NCI-H1092 treated with DMSO at 0.1 percent for 48 hours (cell line): Measurements from ENCODE around the gene PRKG1.
"Not testable (repeated sequence)": the region's sequence is repeated elsewhere in the genome, so short reads cannot be mapped to it uniquely, and the experiment has no call there.

Experiments
- DNase-seq: peaks from one replicate; lab custom pipeline; 2025; lab: John Stamatoyannopoulos, UW

The PRKG1 gene

DNA sequence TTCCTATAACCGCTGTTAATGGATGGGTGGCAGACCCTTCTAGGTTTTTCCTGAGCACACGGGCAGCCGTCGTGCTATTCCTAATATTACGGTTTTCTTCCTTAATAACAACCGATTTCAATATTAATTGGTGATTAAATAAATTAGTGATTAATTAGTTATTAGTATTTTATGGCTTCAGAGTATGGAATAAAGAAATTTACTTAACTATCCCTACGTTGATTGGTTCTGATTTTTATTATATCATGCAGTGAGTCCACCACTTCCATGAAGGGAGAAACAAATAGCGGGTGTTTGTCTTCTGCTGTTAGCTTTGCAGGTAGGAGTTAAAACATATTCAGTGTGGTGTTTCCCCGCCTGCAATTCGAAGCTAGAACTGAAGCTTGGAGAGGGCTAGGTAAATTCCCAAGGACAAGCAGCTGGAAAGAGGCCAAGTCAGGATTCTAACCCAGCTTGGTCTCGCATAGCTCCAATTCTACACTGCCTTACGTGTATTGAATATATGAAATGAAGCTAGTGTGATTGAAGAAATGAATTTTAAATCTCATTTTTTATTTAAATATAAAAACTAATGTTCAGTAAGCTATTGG, 626.0 kb downstream of the PRKG1 start:
- DNase-seq = peak; percentile 75

- DNase-seq = no peak
These were observed 631.5 kb downstream of the PRKG1 start for GRCh38 chr10:51705774-51706173.

DNA sequence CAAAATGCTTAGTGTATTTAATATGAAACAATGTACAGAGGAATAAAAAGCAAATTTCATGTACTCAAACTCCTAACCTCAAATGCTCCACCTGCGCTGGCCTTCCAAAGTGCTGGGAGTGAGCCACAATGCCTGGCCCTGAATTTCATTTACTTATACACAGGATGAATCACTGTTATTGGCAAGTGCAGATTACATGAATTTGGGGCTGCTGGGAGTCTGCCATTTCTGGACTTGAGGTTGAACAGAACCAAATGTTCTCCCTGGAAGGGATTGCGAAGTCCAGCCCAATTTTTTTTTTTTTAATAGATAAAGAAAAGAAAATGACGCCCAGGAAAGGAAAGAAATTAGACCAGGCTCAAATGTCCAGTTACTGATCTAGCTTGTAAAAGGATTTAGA, 631.9 kb downstream of the PRKG1 start:
- DNase-seq = no peak

DNA sequence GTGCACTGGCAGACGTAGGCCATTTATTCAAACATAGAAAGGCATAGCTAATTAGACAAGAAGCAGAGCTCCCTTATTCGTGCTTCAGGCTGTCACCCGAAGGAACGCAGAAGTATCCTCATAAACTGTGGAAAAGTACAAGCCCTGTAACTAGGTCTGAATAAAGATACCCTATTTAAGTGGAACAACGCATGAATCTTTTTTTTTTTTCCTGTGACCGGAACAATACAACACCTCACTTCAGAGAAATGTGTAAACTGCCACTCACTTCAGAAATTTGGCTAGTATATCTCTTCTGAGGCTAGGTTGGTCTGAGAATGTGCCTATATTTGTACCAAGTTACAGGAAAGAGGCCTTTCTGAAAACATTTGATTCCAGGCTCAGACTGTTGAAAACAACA, 633.1 kb downstream of the PRKG1 start:
- no peak for DNase-seq

- no peak for DNase-seq
These were observed 633.6 kb downstream of the PRKG1 start for GRCh38 chr10:51707821-51708424.

GRCh38 chr10:51708609-51709008, 634.3 kb downstream of the PRKG1 start:
- no peak for DNase-seq

DNA sequence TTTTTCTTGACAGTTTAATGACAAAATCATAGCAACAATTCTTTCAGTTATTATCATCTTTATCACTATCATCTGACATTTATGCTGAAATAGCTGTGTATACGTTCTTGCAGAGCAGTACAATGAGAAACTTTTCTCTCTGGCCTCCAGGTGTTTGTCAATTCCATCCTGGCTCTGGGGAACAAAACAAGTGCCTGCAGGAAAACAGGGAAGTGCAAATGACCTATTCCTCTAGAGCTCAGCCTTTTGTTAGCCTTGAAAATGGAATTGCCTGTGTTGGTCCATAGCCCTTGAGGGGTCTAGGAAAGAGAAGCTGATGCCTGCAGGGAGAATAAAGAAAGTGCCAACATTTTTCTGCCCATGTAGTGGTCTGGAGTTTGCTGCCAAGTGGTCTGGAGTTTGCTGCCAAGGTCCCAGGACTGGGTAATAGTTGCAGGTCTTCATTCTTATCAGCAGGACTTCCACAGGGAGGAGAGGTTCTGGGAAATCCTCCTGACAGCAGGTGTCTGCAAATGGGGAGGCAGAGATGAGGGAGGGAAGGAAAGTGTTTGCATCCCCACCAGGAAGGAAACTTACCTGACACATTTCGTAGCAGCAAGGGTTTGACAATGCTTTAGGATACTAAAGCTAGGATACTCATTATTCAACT, 635.2 kb downstream of the PRKG1 start:
- DNase-seq = no peak

- DNase-seq = no peak
These were observed 637.2 kb downstream of the PRKG1 start for GRCh38 chr10:51711519-51711891.

- no peak for DNase-seq
These were observed 642.7 kb downstream of the PRKG1 start for GRCh38 chr10:51716981-51717380.

DNA sequence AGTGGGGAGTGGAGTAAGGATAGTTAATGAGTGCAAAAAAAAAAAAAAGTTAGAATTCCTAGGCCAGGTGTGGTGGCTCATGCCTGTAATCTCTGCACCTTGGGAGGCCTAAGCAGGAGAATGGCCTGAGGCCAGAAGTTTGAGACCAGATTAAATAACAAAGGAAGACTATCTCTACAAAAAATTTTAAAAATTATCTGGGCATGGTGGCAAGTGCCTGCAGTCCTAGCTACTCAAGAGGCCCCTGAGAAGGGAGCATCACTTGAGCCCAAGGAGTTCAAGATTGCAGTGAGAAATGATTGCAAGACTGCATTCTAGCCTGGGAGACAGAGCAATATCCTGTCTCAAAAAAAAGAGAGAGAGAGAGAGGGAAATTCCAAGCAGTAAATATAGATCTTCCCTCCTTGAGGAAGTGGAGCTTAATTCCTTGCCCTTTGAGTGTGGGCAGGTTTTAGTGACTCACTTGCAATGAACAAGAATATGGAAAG, 644.6 kb downstream of the PRKG1 start:
- no peak for DNase-seq

DNA sequence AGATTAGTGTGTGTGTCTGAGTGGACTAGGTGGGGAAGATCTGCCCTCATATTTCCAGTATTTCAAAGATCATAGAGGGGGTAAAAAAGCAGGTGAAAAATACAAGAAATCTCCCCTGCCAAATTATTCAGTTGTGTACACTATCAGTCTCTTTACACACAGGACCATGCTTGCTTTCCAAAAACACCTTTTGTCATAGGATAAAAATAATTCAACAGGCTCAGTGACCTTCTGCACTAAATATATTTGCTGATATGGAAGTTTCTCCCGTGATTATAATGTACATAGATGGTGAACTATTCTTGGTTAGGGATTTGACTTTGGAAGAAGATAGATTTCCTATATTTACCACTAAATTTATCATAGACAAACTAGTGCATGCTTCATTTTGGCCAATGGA, 649.8 kb downstream of the PRKG1 start:
- DNase-seq = no peak

DNA sequence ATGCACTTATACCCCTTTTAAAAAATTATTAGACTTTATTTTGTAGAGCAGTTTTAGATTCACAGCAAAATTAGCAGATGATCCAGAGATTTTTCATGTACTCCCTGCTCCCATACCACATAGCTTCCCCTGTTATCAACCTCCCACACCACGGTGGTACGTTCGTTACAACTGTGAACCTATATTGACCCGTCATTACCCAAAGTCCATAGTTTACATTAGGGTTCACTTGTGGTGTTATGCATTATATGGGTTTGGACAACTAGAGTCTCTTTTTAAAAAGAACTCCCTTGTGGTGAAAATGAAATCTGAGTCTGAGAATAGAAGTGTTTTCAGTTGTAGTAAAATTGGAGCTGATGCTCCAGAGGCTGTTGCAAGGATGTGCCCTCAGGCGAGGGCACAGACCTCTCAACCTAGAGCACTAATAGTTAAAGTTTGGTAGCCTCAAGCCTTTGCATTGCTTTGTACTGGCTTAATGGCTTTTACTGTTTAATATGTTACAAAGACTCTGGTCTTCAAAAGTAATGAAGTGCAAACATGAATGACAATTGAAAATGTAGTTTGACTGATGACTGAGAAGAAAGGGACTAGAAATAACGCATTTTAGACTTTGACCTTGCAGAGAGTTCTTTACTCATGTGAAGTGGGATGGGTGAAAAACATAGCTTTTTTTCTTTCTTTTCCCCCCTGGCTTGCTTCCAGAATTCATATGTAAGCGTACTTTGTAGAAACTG, 655.7 kb downstream of the PRKG1 start:
- no peak for DNase-seq

GRCh38 chr10:51733057-51733456, 658.8 kb downstream of the PRKG1 start:
- no peak for DNase-seq

DNA sequence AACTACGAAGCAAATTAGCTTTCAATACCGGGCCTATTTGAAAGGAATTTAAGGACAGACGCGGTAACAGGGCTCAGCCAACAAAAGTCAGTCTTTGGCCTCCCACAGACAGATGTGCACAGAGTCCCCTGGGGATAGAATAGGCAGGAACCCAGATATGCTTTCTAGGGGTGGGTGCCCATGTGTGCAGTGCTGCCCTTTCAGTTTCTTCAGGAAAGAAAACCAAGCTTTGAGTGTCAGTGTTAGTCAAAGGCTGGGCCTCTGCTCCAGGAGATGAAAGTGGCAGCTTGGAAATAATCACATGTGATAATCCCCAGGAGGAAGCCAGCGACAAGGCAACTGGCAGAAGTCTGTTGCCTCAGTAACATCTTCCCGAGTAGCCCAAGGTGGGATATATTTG, 668.9 kb downstream of the PRKG1 start:
- no peak for DNase-seq

DNA sequence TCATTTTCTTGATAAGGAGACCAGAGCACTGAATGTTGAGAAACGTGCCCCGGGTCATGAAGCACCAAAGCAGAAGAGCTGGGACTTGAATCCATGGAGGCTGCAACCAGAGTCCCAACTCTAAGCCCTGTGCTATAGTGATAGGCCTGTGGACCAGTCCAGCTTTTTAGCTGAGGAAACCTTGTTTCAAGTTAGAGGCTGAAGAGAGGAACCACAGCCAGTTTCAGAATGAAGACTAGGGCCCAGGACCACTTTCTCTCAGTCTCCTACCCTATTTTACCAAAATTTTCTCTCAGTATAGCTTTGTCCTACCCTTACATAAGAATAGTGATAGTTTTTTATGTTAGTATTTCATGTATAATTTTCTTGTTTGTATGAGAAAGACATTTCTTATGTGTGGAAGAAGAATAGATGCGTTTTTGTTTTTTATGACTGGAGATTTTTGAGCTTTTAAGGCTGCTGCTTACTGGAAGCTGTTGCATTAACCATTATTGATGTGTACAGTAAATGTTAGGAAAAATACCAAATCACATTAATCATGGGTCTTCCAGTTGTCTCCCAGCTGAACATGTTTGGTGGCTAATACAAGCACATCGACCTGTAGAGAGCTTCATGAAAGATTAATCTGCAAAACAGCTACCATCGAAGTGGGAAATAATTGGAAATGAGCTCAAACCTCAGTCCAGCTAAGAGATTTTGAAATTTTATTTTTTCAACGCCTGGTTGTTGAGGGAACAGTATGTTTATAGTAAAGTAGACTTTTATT, 670.1 kb downstream of the PRKG1 start:
- DNase-seq = no peak

DNA sequence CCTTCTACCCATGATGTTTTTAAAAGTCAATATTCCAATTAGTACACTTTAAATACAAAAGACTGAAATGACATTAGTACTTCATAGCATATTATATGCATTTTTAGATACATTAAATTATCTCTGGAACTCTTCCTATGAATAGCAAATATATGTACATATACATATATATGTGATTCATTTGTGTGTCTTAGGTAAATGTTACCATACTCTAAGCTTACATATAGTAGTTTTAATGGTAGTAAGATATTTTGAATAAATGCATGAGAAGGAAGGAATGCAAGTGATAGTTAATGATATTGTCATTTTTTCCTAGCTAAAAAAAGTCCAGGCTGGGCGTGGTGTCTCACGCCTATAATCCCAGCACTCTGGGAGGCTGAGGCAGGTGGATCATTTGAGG, 671.1 kb downstream of the PRKG1 start:
- DNase-seq = no peak

DNA sequence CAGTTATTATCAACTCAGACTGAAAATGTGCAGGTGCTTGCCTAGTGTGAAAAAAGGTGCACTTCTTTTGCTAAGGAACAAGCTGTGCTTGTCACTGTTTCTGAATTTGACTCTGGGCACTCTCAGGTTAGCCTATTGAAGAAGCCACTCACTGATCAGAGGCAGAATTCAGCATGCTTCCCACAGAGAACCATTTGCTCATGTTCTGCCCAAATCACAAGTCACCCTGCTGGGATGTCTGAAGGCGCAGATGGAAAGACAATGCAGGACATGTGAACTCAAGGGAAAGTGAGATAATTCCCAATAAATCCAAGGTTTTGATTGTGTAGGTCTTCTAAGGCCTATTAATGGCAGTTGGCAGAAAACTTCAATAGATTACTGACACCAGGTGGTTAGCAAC, 672.9 kb downstream of the PRKG1 start:
- DNase-seq = no peak

DNA sequence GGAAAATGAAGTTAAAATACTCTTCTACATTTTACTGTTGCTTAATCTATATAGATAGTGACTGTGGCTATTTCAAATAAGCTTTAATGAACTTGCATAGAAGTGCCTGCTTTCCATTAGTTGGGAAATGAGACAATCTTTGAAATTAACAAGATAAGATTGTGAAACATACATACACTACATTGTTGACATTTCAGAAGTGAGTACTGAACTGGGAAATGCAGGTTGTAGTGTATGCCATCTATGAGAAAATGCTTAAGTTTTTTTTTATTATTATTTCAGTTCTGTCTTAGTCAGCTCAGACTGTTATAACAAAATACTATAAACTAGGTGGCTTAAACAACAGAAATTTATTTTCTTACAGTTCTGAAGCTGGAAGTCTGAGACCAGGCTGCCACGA, 674.7 kb downstream of the PRKG1 start:
- no peak for DNase-seq

DNA sequence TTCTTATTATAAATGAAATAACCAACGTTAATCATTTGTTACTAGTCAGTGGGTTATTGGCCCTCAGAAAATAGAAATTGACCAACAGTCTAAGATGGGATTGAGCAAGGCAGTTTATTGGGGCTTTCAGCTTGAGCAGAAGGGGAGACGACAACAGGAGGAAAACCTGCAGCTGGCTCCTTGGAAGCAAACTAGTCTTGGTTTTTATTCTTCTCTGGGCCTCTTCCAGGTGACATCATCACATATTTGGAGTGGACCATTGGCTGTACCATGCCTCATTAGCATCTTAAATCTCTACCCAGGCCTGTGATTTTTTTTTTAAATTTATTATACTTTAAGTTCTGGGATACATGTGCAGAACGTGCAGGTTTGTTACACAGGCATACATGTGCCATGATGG, 684.1 kb downstream of the PRKG1 start:
- DNase-seq = no peak

GRCh38 chr10:51758838-51759237, 684.6 kb downstream of the PRKG1 start:
- not testable (repeated sequence) for DNase-seq

- no peak for DNase-seq
These were observed 685.7 kb downstream of the PRKG1 start for GRCh38 chr10:51759896-51760534.
